GM19023 (cell line): ENCODE data around the gene APOC4.
"Not testable (repeated sequence)": the region's sequence is repeated elsewhere in the genome, so short reads cannot be mapped to it uniquely, and the experiment has no call there.

Experiments
- ATAC-seq: cut with Tn5 transposase; IDR thresholded peaks from one replicate; pipeline ENCODE4 v1.9.1; 2021; ENCODE audit warnings: mild to moderate bottlenecking, moderate library complexity; ENCODE audit not compliant: unreplicated experiment

The APOC4 gene

GRCh38 chr19:44942067-44942571 lies at the start of gene APOC4:
TSS of gene APOC4 (plus strand) at chr19:44942237. CDS start at chr19:44942278, 41 bp downstream.
- ATAC-seq: no peak

- ATAC-seq: no peak
Measured at GRCh38 chr19:44892932-44893331, 49.1 kb upstream of the APOC4 start.

GRCh38 chr19:44893332-44894051 lies 48.5 kb upstream of the APOC4 start:
- ATAC-seq: no peak

- ATAC-seq: no peak
Measured at GRCh38 chr19:44894052-44894400, 48.0 kb upstream of the APOC4 start.

- ATAC-seq: no peak
Measured at GRCh38 chr19:44894946-44895345, 47.1 kb upstream of the APOC4 start.

GRCh38 chr19:44897835-44898234 lies 44.2 kb upstream of the APOC4 start:
- ATAC-seq: no peak

- ATAC-seq: no peak
Measured at GRCh38 chr19:44900328-44901244, 41.5 kb upstream of the APOC4 start.

- ATAC-seq: no peak
Measured at GRCh38 chr19:44903216-44903601, 38.8 kb upstream of the APOC4 start.

GRCh38 chr19:44903602-44904425 lies 38.2 kb upstream of the APOC4 start:
- peak; percentile 44 for ATAC-seq

- ATAC-seq: no peak
Measured at GRCh38 chr19:44904426-44904994, 37.5 kb upstream of the APOC4 start.

- ATAC-seq: no peak
Measured at GRCh38 chr19:44905437-44906160, 36.4 kb upstream of the APOC4 start, which contains the start of gene APOE. TSS of gene APOE (plus strand) at chr19:44905796. CDS start at chr19:44906625, 829 bp downstream.

- ATAC-seq: no peak
Measured at GRCh38 chr19:44907613-44908012, 34.4 kb upstream of the APOC4 start.

- ATAC-seq: no peak
Measured at GRCh38 chr19:44908074-44908835, 33.8 kb upstream of the APOC4 start.

- ATAC-seq: no peak
Measured at GRCh38 chr19:44908836-44909261, 33.2 kb upstream of the APOC4 start.

GRCh38 chr19:44909775-44910174 lies 32.3 kb upstream of the APOC4 start:
- no peak for ATAC-seq

GRCh38 chr19:44911896-44912295 lies 30.1 kb upstream of the APOC4 start:
- ATAC-seq: not testable (repeated sequence)

GRCh38 chr19:44912854-44913253 lies 29.2 kb upstream of the APOC4 start:
- no peak for ATAC-seq

GRCh38 chr19:44913512-44914432 lies 28.3 kb upstream of the APOC4 start:
- ATAC-seq: not testable (repeated sequence)
